Nephron progenitor cell (in vitro differentiated cells): Measurements from ENCODE around the gene ATP2A2.

Experiments used
- DNase-seq: peaks from one replicate; pipeline ENCODE4 v3.0.0; 2021
- H3K27ac Mint-ChIP-seq: 2 replicates; pipeline ENCODE4 v1.8.0; 2021; ENCODE audit warnings: mild to moderate bottlenecking, moderate library complexity, mixed read lengths
- H3K27me3 Mint-ChIP-seq: 2 replicates; pipeline ENCODE4 v1.8.0; 2021; ENCODE audit warnings: mild to moderate bottlenecking, low read depth, mixed read lengths; ENCODE audit not compliant: poor library complexity
- H3K36me3 Mint-ChIP-seq: 2 replicates; pipeline ENCODE4 v1.8.0; 2021; ENCODE audit warnings: low read depth, mixed read lengths
- H3K4me1 Mint-ChIP-seq: 2 replicates; pipeline ENCODE4 v1.8.0; 2021; ENCODE audit warnings: mixed read lengths
- H3K4me3 Mint-ChIP-seq: 2 replicates; pipeline ENCODE4 v1.8.0; 2021; ENCODE audit warnings: mild to moderate bottlenecking, moderate library complexity, mixed read lengths
- H3K9me3 Mint-ChIP-seq: 2 replicates; pipeline ENCODE4 v1.8.0; 2021; ENCODE audit warnings: mild to moderate bottlenecking, moderate library complexity, mixed read lengths
- CTCF ChIP-seq: fragments of 200-600 bp; sonication (generic); IDR thresholded peaks from 2 replicates; pipeline ENCODE4 v1.5.0; 2021; ENCODE audit warnings: antibody characterized with exemption

ATP2A2 gene

DNA sequence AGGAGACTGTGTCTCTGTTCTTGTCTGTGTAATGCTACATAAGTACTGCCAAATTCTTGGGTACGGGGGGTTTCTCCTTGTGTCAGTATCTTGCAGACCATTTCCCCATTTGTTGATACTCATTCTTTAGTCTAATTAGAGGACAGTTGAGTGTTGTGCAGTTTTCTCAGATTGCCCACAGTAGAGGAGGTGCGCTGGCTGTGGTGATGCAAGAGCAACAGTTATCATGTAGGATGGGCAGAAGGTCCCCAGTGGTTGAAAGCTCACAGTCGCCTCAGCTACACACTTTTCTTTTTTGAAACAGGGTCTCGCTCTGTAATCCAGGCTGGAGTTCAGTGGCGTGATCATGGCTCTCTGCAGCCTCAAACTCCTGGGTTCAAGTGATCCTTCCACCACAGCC, 37.8 kb upstream of the ATP2A2 start:
- no peak for DNase-seq

DNA sequence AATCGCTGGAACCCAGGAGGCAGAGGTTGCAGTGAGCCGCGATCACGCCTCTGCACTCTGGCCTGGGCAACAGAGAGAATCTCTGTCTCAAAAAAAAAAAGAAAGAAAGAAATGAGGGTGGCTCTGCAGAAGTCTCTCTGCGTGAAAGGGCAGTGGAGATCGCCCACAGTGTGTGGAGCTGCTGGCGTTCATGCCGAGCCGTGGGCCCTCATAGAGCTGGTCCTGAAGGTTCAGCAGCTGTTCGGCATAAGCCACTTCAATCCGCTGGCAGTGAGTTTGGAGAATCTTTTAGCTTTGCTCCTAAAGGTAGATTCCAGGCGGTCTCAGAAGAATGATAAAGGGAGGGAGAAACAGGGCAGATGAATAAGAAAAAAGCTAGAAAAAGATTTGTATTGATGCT, 36.7 kb upstream of the ATP2A2 start:
- H3K4me1 Mint-ChIP-seq = peaks cover 50% of the 10 kb centered on the region
- H3K27ac Mint-ChIP-seq = peak overlapping the region; percentile 59

More for the DNA sequence above, 37.8 kb upstream of the ATP2A2 start:
- H3K36me3 Mint-ChIP-seq = peaks cover 64% of the 10 kb centered on the region
- H3K9me3 Mint-ChIP-seq = peaks cover 7% of the 10 kb centered on the region
- no peak overlapping the region for H3K4me3 Mint-ChIP-seq
- peaks cover 5% of the 10 kb centered on the region for H3K27me3 Mint-ChIP-seq
- peak overlapping the region; percentile 70 for H3K27ac Mint-ChIP-seq
- no peak for TF ChIP-seq CTCF
- H3K4me1 Mint-ChIP-seq = peaks cover 39% of the 10 kb centered on the region

GRCh38 chr12:110244829-110245228, 36.2 kb upstream of the ATP2A2 start:
- Mint-ChIP-seq H3K27ac (peak overlapping the region; percentile 36), H3K4me3 (no peak overlapping the region), H3K36me3 (peaks cover 54% of the 10 kb centered on the region), H3K9me3 (peaks cover 4% of the 10 kb centered on the region), H3K27me3 (peaks cover 5% of the 10 kb centered on the region), H3K4me1 (peaks cover 55% of the 10 kb centered on the region)
- peak; percentile 63 for DNase-seq
- TF ChIP-seq CTCF = no peak

More for the DNA sequence above, 36.7 kb upstream of the ATP2A2 start:
- no peak for DNase-seq
- Mint-ChIP-seq H3K9me3 (peaks cover 4% of the 10 kb centered on the region), H3K27me3 (peaks cover 5% of the 10 kb centered on the region), H3K36me3 (peaks cover 57% of the 10 kb centered on the region), H3K4me3 (no peak overlapping the region)
- TF ChIP-seq CTCF = no peak

GRCh38 chr12:110245369-110245772, 35.7 kb upstream of the ATP2A2 start:
- no peak for DNase-seq
- TF ChIP-seq CTCF = no peak
- H3K4me1 Mint-ChIP-seq = peaks cover 60% of the 10 kb centered on the region

DNA sequence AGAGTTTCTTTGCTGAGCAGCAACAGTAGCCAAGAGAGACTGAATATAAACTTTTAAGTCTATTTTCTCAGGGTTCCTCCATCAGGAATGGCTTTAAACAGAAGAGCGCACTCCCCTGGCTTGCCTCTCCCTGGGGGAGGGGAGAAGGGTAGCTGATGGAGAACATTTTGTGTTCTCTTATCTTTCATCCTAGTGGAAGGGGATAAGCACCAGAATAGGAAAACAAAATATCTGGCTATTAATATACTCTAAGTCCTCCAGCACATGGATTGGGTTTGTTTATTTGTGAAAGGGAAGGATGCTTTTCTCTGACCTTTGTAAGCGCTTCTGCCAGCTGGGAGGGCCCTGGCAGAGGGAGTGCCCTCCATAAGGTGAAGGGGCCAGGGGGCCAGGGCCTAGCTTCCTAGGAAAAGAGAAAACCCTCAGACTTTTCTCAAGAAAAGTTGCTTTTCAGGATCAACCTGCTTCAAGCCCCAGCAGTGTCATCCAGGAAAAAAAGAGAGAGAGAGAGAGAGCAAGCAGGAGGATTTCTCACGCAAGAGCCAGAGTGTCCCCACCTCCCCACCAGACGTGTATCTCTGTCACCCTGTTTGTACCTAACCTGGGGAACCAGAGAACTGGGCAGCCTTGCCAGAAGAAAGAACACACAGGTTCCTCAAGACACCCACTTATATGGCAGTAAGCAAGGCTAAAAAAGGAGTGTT, 34.3 kb upstream of the ATP2A2 start:
- peaks cover 37% of the 10 kb centered on the region for H3K36me3 Mint-ChIP-seq

More at GRCh38 chr12:110245369-110245772, 35.7 kb upstream of the ATP2A2 start:
- H3K27me3 Mint-ChIP-seq = peaks cover 5% of the 10 kb centered on the region
- no peak overlapping the region for H3K4me3 Mint-ChIP-seq
- peaks cover 49% of the 10 kb centered on the region for H3K36me3 Mint-ChIP-seq
- H3K27ac Mint-ChIP-seq = no peak overlapping the region
- H3K9me3 Mint-ChIP-seq = peaks cover 4% of the 10 kb centered on the region

More for the DNA sequence above, 34.3 kb upstream of the ATP2A2 start:
- Mint-ChIP-seq H3K4me1 (peaks cover 65% of the 10 kb centered on the region), H3K27me3 (peaks cover 5% of the 10 kb centered on the region), H3K4me3 (no peak overlapping the region), H3K9me3 (peaks cover 4% of the 10 kb centered on the region), H3K27ac (peak overlapping the region; percentile 71)
- DNase-seq = no peak
- no peak for TF ChIP-seq CTCF
